ENCODE results near the gene PRRX2.

GRCh38 chr9:129626079-129626624, 39.3 kb upstream of the PRRX2 start, which contains the start of gene NTMT1:
- peak; percentile 97 for TF ChIP-seq POLR2AphosphoS5 (IDR thresholded peaks at IDR 0.05)
- peak in 1 of 4 experiments; percentile 14 for TF ChIP-seq CTCF (IDR thresholded peaks at IDR 0.05)
- TF ChIP-seq POLR2A (IDR thresholded peaks at IDR 0.05) = peak; percentile 96
